NT2/D1 (cell line): ENCODE data around the gene AHRR.

ENCODE experiments used
- SUZ12 ChIP-seq: IDR thresholded peaks from 2 replicates; pipeline ENCODE4 v1.6.1; 2011; ENCODE audit not compliant: insufficient read length, insufficient read depth; ENCODE audit errors: extremely low read depth
- YY1 ChIP-seq: IDR thresholded peaks from 2 replicates; pipeline ENCODE4 v1.6.1; 2011; ENCODE audit not compliant: insufficient read length, insufficient read depth
- ZNF274 ChIP-seq: IDR thresholded peaks from 2 replicates; pipeline ENCODE4 v1.6.1; 2011; ENCODE audit warnings: mild to moderate bottlenecking, low read depth, low read length

GRCh38 chr5:348726-349125, 27.2 kb downstream of the AHRR start:
- TF ChIP-seq ZNF274: no peak
- no peak for TF ChIP-seq YY1
- TF ChIP-seq SUZ12: no peak
